Colon (tissue), 2 donors: ENCODE measurements around the gene ZMAT3.
"Not testable (repeated sequence)": the region's sequence is repeated elsewhere in the genome, so short reads cannot be mapped to it uniquely, and the experiment has no call there.

ENCODE experiments used
- FAIRE-seq: peaks from 2 replicates; lab custom pipeline; 2012; peaks lifted over from hg19 to GRCh38; lab: Jason Lieb, UNC
- donor health status: control.
- donor health status: control.

Gene ZMAT3

DNA sequence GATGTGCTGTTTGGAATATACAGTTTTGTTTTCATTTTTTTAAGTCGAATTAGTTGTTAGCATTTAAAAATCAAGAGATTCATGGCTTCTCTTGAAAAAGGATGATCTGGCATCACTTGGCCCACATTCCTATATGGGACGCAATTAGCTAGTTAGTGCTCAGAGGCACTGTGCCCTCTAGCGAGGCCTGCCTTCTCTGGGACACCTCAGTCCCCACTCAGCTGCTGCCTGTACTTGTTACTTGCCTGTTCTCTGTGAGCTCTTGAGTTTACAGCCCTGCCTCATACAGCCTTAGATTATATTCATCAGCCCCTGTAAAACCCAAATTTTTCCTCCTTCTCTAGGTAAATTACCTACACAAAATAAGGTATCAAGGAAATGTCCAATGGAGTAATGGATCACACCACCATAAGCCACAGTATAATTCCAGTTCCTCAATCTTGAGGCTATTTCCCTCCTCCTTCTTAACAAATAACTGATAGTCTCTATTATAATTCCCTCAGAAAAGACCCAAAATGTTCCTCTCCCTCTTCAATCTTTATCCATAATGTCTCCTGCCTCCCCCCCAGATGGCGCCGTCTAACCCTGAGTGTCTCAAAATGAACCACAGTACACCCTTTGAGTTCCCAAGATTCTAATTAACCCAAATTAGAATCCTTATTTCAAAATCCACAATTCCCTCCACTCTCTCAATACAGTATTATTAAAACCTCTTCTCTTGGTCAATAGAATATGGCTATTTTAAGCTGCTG lies 2.7 kb downstream of the ZMAT3 start:
- no peak for FAIRE-seq

DNA sequence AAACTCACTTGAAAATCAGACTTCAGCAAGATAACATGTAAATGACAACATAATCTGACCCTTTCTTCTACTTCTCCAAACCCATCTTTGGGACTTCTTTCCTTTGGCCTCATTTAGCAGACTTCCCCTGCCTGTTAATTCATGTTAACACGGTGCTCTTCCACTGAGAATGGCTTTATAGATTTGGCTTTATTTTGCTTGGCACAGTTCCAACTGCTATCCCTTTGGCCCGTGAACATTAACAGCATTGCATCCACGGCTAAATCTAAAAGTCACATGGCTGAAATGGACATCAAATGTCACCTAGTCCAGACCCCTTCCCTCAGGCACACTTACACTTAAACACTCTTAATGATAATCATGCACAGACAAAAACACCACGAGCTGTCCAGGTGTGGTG lies 3.8 kb downstream of the ZMAT3 start:
- FAIRE-seq: no peak

DNA sequence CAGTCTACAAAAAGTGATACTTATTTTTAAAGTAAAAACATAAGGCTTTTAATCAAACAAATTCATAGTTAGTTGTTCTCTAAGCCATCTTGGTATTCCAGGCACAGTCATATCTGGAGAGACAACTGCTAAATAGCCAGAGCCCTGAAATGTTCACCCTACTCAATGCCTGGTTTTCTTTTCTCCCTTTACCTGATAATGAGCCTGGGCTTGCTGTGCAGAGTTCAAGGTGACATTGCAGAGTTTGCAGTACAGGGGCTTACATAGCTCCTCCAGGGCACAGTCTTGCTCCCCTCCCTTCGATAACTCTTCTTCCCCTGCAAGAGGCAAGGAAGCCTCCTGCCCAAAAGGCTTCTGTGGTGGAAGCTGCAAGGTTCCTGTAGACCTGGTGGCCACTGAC lies 4.3 kb downstream of the ZMAT3 start:
- FAIRE-seq: no peak

DNA sequence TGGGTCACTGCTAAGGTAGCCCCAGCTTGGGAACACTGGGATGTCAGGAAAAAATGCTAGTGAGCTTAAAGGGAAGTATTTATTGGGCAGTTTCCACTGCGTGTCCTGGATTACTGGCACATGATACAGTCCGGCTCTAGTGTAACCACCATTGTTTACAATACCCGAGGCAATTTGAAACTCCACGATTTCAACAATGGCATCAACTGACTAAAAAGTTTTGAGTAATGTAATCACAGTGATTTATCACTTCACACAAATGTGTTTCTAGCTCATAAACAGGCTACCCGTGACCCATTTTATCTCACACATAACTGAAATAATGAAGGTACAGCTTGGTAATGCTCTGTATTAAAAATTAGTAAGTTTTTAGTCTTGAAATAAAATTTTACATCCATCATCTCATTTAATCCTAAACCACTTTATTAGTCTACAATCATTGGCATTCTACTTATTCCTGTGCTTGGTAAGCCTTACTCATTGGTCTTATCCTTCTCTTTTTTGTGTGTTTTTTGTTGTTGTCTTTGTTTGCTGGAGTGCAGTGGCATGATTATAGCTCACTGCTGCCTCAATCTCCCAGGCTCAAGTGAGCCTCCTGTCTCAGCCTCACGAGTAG lies 7.6 kb downstream of the ZMAT3 start:
- no peak for FAIRE-seq

DNA sequence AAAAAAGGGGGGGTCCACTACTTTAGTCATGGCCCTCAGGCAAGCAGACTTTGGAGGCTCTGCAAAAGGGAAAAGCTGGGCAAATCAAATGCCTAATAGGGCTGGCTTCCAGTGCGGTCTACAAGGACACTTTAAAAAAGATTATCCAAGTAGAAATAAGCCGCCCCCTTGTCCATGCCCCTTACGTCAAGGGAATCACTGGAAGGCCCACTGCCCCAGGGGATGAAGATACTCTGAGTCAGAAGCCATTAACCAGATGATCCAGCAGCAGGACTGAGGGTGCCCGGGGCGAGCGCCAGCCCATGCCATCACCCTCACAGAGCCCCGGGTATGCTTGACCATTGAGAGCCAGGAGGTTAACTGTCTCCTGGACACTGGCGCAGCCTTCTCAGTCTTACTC lies 15.3 kb downstream of the ZMAT3 start:
- FAIRE-seq: no peak

DNA sequence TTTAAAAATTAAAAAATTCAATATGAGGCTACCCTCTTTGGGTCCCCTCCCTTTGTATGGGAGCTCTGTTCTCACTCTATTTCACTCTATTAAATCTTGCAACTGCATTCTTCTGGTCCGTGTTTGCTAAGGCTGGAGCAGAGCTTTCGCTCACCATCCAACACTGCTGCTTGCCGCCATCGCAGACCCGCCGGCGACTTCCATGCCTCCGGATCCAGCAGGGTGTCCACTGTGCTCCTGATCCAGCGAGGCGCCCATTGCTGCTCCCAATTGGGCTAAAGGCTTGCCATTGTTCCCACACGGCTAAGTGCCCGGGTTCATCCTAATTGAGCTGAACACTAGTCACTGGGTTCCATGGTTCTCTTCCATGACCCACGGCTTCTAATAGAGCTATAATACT lies 17.0 kb downstream of the ZMAT3 start:
- not testable (repeated sequence) for FAIRE-seq

DNA sequence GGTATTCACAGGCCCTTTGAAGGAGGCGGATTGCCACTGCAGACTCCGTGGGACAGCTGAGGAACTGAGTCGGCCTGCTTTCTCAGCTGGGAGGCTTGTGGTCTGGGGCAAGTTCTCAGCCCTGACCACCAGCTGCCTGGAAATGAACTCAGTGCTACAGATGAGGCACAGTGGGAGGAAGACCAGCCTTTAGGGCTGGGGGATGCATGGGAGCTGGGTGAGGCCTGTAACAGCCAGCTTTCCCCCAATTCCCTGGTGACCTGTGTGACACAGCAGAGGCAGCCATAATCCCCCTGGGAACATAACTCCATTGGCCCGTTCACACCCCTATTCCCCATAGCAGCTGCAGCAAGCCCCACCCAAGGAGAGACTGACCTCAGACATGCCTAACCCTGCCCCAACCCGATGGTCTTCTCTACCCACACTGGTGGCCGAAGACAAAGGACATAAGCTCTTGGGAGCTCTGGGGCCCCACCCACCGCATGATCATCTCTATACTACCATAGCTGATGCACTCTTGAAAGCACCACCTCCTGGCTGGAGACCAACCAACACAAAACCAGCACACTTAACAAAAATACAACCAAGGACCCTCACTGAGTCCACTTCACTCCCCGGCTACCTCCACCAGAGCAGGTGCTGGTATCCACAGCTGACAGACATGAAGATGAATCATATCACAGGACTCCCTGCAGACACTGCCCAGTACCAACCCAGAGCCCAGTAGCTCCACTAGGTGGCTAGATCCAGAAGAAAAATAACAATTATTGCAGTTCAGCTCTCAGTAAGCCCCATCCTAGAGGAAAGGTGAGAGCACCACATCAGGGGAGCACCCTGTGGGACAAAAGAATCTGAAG lies 24.9 kb downstream of the ZMAT3 start:
- no peak for FAIRE-seq

DNA sequence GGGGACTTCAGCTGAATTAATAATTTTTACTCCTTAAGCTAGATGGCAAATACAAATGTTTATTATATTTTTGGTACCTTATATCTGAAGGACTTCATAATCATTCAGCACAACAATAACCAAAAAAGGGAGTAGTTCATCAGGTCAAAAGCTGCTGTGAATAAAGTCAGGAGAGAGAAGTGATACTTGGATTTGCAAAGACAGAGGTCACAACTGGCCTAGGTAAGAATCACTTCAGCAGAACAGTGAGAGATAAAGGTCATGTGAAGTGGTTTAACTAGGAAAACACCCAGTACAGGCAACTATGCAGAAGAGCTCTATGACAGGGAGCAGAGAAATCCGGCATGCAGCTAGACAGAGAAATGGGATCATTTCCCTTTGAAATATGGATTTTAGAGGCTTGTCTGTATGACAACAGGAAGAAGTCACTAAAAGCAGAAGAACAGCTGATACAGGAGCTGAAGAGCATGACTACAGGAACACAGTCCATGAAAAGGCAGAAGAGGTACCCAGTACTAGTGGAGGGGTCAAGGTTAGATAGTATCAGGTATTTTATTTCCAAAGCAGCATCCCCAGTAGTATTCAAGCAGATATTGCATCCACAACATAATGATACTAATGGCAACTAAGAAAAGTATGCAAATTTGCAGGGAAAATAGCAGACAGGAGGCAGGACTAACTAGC lies 25.7 kb downstream of the ZMAT3 start:
- FAIRE-seq: no peak

DNA sequence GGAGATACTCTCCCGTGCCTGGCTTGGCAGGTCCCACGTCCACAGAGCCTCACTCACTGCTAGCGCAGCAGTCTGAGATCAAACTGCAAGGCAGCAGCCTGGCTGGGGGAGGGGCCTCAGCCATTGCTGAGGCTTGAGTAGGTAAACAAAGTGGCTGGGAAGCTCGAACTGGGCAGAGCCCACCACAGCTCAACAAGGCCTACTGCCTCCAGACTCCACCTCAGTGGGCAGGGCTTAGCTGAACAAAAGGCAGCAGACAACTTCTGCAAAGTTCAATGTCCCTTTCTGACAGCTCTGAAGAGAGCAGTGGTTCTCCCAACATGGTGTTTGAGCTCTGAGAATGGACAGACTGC lies 32.7 kb downstream of the ZMAT3 start:
- FAIRE-seq: not testable (repeated sequence)

DNA sequence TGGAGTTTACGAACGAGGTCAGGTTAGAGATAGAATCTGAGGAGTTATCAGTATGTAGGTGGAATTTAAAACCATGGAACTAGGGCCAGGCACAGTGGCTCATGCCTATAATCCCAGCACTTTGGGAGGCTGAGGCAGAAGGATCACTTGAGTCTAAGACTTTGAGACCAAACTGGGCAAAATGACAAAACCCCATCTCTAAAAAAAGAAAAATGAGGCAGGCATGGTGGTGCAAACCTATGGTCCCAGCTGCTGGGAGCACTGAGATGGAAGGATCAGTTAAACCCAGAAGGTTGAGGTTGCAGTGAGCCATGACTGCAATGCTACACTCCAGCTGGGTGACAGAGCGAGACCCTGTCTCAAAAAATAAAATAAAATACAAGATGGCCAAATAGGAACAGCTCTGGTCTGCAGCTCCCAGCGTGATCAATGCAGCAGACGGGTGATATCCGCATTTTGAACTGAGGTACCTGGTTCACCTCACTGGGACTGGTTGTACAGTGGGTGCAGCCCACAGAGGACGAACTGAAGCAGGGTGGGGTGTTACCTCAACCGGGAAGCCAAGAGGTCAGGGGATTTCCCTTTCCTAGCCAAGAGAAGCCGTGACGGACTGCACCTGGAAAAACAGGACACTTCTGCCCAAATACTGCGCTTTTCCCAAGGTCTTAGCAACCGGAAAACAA lies 33.3 kb downstream of the ZMAT3 start:
- no peak for FAIRE-seq

DNA sequence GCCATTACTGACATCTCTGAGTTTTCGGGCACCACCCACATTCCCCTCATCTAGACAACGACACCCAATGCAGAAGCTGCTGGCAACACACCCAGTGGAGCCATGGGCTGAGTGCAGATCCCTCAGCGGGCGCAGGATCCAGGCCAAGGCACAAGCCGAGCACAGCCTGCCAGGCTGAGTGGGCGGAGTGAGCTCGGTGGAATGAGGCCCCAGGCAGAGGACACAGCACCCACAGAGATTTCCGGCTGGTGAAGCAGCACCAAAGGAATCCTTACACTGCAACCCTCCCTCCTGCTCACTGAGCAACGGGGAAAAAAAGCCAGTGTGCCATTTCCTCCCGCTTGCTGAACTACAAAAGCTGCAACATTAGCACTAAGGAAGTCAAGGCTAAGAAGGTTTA lies 34.3 kb downstream of the ZMAT3 start:
- FAIRE-seq: no peak

DNA sequence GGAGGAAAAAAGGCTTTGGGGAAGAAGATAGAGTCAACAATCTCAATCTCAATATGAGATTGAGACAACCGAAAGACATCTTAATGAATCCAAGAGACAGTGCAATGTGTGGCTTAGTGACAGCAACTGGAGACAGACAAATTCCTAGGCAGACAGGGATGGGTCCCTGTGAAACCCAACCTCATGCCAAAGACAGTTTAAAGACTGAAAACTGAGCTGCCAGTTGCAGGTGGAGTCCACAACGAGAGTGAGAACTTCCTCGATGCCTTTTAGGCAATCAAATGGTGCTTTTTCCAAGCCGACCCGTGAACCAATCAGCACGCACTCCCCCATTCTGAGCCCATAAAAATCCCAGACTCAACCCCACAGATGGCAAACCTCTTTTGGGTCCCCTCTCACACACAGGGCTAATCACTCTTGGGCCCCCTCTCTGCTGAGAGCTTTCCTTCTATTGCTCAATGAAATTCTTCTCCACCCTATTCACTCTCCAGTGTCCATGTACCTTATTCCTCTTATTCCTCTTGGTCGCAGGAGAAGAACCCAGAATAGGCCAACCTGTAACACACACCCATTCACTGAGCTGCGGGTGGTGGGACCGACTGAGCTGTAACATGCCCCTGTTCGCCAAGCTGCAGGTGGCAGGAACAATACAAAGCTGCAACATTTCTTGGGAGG lies 34.8 kb downstream of the ZMAT3 start:
- FAIRE-seq: no peak

DNA sequence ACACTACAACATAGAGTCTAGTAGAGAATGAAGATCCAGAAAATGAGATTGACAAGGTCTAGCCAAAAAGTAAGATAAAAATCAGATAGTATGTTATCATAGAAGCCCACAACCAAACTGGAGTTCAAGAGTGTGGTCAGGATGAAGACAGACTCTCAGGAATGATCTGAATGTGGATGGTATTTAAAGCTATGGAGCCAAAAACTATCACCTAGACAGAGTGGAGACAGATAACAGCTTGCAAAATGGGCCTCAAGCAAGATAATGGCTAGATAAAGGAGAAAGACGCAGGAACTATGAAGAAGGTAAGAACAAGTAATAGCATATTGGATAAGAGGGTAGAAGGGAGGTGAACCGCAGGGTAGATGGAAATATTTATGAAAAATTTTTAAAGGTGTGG lies 35.4 kb downstream of the ZMAT3 start:
- no peak for FAIRE-seq

DNA sequence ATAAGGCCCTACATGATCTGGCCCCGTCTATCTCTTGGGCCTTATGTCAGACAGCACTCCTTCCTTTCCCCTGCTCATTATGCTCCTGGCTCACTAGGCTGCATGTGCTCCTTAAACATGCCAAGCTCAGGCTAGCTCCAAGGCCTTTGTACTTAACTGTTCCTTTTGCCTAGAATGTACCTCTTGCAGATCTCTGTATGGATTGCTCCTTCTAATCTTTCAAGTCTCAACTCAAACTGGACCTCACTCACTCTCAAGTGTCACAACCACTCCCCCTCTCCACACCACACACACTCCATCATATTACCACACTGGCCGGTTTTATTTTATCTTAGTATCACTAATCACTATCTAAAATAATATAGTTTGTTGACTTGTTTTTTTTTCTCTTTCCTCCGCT lies 36.4 kb downstream of the ZMAT3 start:
- FAIRE-seq: no peak

DNA sequence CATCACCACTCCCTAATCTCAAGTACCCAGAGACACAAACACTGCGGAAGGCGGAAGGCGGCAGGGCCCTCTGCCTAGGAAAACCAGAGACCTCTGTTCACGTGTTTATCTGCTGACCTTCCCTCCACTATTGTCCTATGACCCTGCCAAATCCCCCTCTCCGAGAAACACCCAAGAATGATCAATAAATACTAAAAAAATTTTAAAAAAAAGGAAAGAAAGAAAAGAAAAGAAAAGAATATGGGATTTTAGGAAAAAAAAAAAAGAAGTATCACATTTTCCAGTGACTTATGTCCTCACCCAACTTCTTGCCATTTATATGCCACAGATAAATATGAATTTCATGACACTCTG lies 38.3 kb downstream of the ZMAT3 start:
- FAIRE-seq: not testable (repeated sequence)

DNA sequence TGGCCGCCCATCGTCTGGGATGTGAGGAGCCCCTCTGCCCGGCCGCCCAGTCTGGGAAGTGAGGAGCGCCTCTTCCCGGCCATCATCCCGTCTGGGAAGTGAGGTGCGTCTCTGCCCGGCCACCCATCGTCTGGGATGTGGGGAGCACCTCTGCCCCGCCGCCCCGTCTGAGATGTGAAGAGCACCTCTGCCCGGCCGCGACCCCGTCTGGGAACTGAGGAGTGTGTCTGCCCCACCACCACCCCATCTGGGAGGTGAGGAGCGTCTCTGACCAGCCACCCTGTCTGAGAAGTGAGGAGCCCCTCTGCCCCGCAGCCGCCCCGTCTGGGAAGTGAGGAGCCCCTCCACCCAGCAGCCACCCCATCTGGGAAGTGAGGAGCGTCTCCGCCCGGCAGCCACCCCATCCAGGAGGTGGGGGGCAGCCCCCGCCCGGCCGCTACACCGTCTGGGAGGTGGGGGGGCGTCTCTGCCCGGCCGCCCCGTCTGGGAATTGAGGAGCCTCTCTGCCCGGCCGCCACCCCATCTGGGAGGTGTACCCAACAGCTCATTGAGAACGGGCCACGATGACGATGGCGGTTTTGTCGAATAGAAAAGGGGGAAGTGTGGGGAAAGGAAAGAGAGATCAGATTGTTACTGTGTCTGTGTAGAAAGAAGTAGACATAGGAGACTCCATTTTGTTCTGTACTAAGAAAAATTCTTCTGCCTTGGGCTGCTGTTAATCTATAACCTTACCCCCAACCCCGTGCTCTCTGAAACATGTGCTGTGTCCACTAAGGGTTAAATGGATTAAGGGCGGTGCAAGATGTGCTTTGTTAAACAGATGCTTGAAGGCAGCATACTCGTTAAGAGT lies 38.9 kb downstream of the ZMAT3 start:
- FAIRE-seq: not testable (repeated sequence)

DNA sequence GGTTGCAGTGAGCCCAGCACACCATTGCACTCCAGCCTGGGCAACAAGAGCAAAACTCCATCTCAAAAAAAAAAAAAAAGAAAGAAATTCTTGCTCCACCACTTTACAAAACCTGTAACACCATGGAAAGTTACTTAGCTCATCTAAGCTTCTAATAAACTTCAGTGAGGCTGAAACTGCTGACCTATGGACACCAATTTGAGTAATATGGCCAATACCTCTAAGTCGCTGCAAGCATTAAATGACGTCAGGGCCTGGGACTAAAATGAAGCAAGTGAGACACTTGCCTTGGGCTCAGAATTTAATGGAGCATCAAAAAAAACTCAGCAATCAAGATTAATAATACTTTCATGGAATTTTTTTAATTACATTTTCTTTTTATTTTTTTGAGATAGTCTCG lies 42.5 kb downstream of the ZMAT3 start:
- FAIRE-seq: no peak

DNA sequence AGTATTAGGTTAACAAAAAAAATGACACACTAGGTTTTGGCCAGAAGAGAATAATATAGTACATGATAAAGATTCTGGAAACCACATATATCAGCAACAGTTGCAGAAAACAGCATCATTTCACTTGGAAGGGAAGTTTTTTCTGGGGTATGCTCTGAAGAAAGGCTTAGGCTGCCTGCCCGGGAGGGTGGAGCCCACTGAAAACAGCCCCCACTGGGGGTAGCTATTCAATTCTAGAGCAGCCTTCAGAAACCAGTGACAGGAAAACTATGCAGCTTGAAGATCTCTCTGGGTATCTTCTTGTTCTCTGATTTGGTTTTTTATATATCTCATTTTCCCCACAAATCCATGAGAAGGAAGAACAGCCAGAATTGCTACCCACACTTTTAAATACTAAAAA lies 43.2 kb downstream of the ZMAT3 start:
- FAIRE-seq: no peak

DNA sequence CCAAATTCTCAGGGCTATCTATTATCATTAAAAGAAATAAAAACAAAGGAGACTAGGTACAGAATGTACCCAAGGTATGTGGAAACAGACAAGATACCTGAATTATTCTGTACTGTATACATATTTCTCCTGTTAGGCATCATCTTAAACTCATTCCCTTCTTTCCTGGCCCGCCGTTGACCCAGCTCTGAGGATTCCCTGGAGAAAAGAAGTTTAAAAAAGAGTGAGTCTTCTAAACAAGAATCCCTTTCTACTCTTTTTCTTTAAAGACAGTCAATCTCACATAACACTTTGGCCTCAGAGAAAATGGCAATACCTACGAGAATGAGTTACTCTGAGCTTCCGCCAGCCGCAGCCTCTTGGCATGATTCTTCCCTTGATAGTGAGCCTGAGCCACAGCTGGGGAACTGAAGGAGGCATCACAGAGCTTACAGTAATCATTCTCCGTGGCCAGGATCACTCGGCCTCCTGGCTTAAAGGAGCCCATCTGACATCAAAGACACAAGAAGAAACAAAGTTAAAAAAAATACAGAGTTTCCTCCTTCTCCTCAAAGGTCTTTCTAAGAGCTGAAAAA lies 44.2 kb downstream of the ZMAT3 start:
- FAIRE-seq: no peak

DNA sequence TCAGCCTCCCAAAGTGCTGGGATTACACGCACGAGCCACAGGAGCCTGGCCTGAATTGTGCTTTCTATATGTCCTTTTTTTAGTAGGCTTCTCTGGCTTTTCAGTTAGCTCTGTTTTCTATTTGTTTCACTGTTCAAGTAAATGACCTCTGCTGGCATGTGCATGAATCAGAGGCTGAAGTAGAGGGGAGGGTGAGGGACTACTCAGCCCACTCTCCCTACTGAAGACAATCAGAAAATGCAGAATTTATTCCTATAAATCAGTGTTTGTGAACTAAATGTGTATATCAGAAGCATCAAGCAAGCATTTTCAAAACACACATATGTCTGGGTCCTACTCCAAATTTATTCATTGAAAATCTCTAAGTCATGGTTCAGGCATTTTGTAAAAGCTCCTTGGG lies 45.0 kb downstream of the ZMAT3 start:
- no peak for FAIRE-seq
